Measurements from ENCODE around the gene UBE2O. TPM values are rescaled to one million over a fixed set of nuclear protein-coding genes. Genes with fewer than 3 reads are reported as not detected.

Gene UBE2O
- polyA plus RNA-seq, 4 donors = 5.7 to 19.7 (median 9.6) TPM

DNA sequence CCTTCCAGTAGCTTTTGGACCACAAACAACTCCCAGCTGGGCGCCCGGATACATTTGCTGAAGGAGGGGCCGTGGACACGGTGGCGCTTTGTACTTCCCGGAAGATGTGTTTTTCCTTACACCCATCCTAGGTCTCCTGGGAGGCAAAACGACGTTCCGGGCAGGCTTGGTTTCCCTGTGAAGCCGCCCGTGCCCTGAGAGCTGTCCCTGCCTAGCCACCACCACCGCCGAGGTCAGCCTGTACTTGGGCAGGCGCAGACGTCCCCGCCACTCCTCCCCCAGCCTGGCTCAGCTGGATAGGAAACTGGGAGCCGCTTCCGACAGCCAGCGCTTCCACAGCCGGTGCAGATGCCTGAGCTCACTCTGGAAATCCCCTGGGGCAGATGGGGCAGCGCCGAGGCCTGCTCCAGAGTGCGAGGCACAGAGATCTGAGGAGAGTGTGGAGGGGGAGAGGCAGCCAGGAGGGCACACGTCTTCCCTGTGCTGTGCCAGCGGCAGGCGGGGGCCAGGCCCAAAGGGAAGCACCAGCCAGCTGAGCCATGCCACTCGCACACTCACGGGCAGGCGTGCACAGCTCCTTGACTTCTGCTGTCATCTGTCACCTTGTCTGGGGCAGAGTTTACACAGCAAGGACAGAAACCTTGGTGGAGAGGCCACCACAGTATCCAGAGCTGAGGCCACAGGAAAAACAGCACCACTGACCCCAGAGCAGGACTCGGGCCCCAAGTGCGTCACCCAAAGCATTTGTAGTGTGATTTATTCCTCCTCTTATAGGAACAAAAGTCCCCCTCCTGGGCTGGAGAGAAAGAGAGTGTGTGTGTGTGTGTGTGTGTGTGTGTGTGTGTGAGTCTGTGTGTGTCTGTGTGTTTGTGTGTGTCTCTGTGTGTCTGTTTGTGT, 45.3 kb upstream of the UBE2O start:
- H3K27ac ChIP-seq (ENCODE audit: low read depth in 1 of 3, low read length in 2 of 3) = peak overlapping the region; percentile 5 to 85 (median 70)
- DNase-seq (peak; percentile 60 to 67), FAIRE-seq (no peak)
- no peaks in the 10 kb centered on the region for H3K9me3 ChIP-seq (ENCODE audit: control insufficient read depth in 2 of 2, insufficient read depth in 1 of 2, low read depth in 1 of 2, low read length in 1 of 2)
- WGBS, 3 donors = 25 to 30% (median 26%) methylated on average over 30 to 31 of the region's 31 CpGs
- H3K27me3 ChIP-seq (ENCODE audit: control insufficient read depth in 3 of 3, insufficient read depth in 3 of 3, low read length in 3 of 3) = no peaks in the 10 kb centered on the region
- H3K36me3 ChIP-seq (ENCODE audit: control insufficient read depth in 3 of 3, insufficient read depth in 2 of 3, low read depth in 1 of 3, low read length in 3 of 3) = peaks cover 0 to 22% (median 0%) of the 10 kb centered on the region in 3 donors
- peak overlapping the region in 1 of 3 donors; percentile 7 for H3K4me3 ChIP-seq (ENCODE audit: low read depth in 1 of 3, low read length in 3 of 3)
- peaks cover 9 to 79% (median 26%) of the 10 kb centered on the region in 3 donors for H3K4me1 ChIP-seq (ENCODE audit: control insufficient read depth in 3 of 3, insufficient read depth in 2 of 3, low read depth in 1 of 3, low read length in 2 of 3)

- FAIRE-seq = no peak
Measured at GRCh38 chr17:76497699-76497978, 44.7 kb upstream of the UBE2O start.

GRCh38 chr17:76496464-76496863, 43.5 kb upstream of the UBE2O start:
- Histone ChIP-seq H3K9me3 (ENCODE audit: control insufficient read depth in 2 of 2, insufficient read depth in 1 of 2, low read depth in 1 of 2, low read length in 1 of 2) (no peaks in the 10 kb centered on the region), H3K4me1 (ENCODE audit: control insufficient read depth in 3 of 3, insufficient read depth in 2 of 3, low read depth in 1 of 3, low read length in 2 of 3) (peaks cover 9 to 85% (median 30%) of the 10 kb centered on the region in 3 donors), H3K27me3 (ENCODE audit: control insufficient read depth in 3 of 3, insufficient read depth in 3 of 3, low read length in 3 of 3) (no peaks in the 10 kb centered on the region), H3K4me3 (ENCODE audit: low read depth in 1 of 3, low read length in 3 of 3) (no peak overlapping the region), H3K27ac (ENCODE audit: low read depth in 1 of 3, low read length in 2 of 3) (peak overlapping the region in 1 of 3 donors; percentile 18), H3K36me3 (ENCODE audit: control insufficient read depth in 3 of 3, insufficient read depth in 2 of 3, low read depth in 1 of 3, low read length in 3 of 3) (peaks cover 0 to 22% (median 0%) of the 10 kb centered on the region in 3 donors)
- FAIRE-seq (no peak), DNase-seq (no peak)
- WGBS, 3 donors = 79 to 87% (median 82%) methylated on average over 6 of the region's 6 CpGs

More at GRCh38 chr17:76497699-76497978, 44.7 kb upstream of the UBE2O start:
- H3K27ac ChIP-seq (ENCODE audit: low read depth in 1 of 3, low read length in 2 of 3) = peak overlapping the region in 2 of 3 donors; percentile 70 to 85
- no peak for DNase-seq
- 21 to 40% (median 29%) methylated on average over 2 of the region's 2 CpGs for WGBS, 3 donors
- H3K27me3 ChIP-seq (ENCODE audit: control insufficient read depth in 3 of 3, insufficient read depth in 3 of 3, low read length in 3 of 3) = no peaks in the 10 kb centered on the region
- H3K4me1 ChIP-seq (ENCODE audit: control insufficient read depth in 3 of 3, insufficient read depth in 2 of 3, low read depth in 1 of 3, low read length in 2 of 3) = peaks cover 9 to 85% (median 26%) of the 10 kb centered on the region in 3 donors
- H3K4me3 ChIP-seq (ENCODE audit: low read depth in 1 of 3, low read length in 3 of 3) = no peak overlapping the region
- peaks cover 0 to 22% (median 0%) of the 10 kb centered on the region in 3 donors for H3K36me3 ChIP-seq (ENCODE audit: control insufficient read depth in 3 of 3, insufficient read depth in 2 of 3, low read depth in 1 of 3, low read length in 3 of 3)
- no peaks in the 10 kb centered on the region for H3K9me3 ChIP-seq (ENCODE audit: control insufficient read depth in 2 of 2, insufficient read depth in 1 of 2, low read depth in 1 of 2, low read length in 1 of 2)

- no peak overlapping the region for H3K4me3 ChIP-seq (ENCODE audit: low read depth in 1 of 3, low read length in 3 of 3)
- peak in 1 of 2 donors; percentile 76 for DNase-seq
- WGBS, 3 donors = 57 to 81% (median 64%) methylated on average over 16 of the region's 16 CpGs
- peaks cover 0 to 22% (median 0%) of the 10 kb centered on the region in 3 donors for H3K36me3 ChIP-seq (ENCODE audit: control insufficient read depth in 3 of 3, insufficient read depth in 2 of 3, low read depth in 1 of 3, low read length in 3 of 3)
- no peaks in the 10 kb centered on the region for H3K27me3 ChIP-seq (ENCODE audit: control insufficient read depth in 3 of 3, insufficient read depth in 3 of 3, low read length in 3 of 3)
- no peaks in the 10 kb centered on the region for H3K9me3 ChIP-seq (ENCODE audit: control insufficient read depth in 2 of 2, insufficient read depth in 1 of 2, low read depth in 1 of 2, low read length in 1 of 2)
- peak overlapping the region in 1 of 3 donors; percentile 70 for H3K27ac ChIP-seq (ENCODE audit: low read depth in 1 of 3, low read length in 2 of 3)
- H3K4me1 ChIP-seq (ENCODE audit: control insufficient read depth in 3 of 3, insufficient read depth in 2 of 3, low read depth in 1 of 3, low read length in 2 of 3) = peaks cover 9 to 91% (median 37%) of the 10 kb centered on the region in 3 donors
- FAIRE-seq = no peak
Measured at GRCh38 chr17:76495663-76496400, 42.9 kb upstream of the UBE2O start.

- Histone ChIP-seq H3K4me3 (ENCODE audit: low read depth in 1 of 3, low read length in 3 of 3) (peak overlapping the region in 1 of 3 donors; percentile 35), H3K9me3 (ENCODE audit: control insufficient read depth in 2 of 2, insufficient read depth in 1 of 2, low read depth in 1 of 2, low read length in 1 of 2) (no peaks in the 10 kb centered on the region), H3K4me1 (ENCODE audit: control insufficient read depth in 3 of 3, insufficient read depth in 2 of 3, low read depth in 1 of 3, low read length in 2 of 3) (peaks cover 4 to 87% (median 29%) of the 10 kb centered on the region in 3 donors), H3K36me3 (ENCODE audit: control insufficient read depth in 3 of 3, insufficient read depth in 2 of 3, low read depth in 1 of 3, low read length in 3 of 3) (peaks cover 0 to 24% (median 0%) of the 10 kb centered on the region in 3 donors), H3K27me3 (ENCODE audit: control insufficient read depth in 3 of 3, insufficient read depth in 3 of 3, low read length in 3 of 3) (no peaks in the 10 kb centered on the region), H3K27ac (ENCODE audit: low read depth in 1 of 3, low read length in 2 of 3) (peak overlapping the region; percentile 69 to 92 (median 91))
- no peak for FAIRE-seq
- peak in 1 of 2 donors; percentile 36 for DNase-seq
- 43 to 51% (median 47%) methylated on average over 21 of the region's 21 CpGs for WGBS, 3 donors
Measured at GRCh38 chr17:76493505-76494167, 40.7 kb upstream of the UBE2O start.

DNA sequence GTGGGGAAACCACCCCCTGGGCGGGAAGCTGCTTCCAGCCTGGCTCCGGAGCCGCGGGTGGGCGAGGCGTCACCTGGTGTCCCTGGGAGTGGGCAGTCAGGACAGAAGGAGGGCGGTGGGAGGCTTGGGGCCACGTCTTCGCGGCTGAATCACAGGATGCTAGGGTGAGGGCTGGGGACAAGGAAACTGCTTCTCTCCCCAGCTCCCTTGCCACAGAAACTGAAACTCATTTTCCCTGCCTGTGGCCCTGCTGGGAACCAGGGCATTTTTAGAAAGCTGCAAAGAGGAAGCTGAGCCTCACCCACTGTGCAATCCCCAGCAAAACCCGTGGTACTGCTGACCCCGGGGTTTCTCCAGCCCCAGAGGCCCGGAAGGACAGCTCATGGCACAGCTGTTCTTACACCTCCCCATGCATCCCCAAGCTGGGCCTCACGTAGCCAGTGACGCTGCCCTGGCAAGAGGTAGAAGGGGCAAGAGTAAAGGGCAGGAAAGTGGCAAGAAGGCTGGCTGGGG, 40.1 kb upstream of the UBE2O start:
- peaks cover 4 to 81% (median 29%) of the 10 kb centered on the region in 3 donors for H3K4me1 ChIP-seq (ENCODE audit: control insufficient read depth in 3 of 3, insufficient read depth in 2 of 3, low read depth in 1 of 3, low read length in 2 of 3)
- WGBS, 3 donors = 1 to 9% (median 5%) methylated on average over 14 to 15 of the region's 15 CpGs
- DNase-seq (peak; percentile 72 to 87), FAIRE-seq (no peak)
- peak overlapping the region in 2 of 3 donors; percentile 8 to 35 for H3K4me3 ChIP-seq (ENCODE audit: low read depth in 1 of 3, low read length in 3 of 3)
- peaks cover 0 to 24% (median 1%) of the 10 kb centered on the region in 3 donors for H3K36me3 ChIP-seq (ENCODE audit: control insufficient read depth in 3 of 3, insufficient read depth in 2 of 3, low read depth in 1 of 3, low read length in 3 of 3)
- no peaks in the 10 kb centered on the region for H3K9me3 ChIP-seq (ENCODE audit: control insufficient read depth in 2 of 2, insufficient read depth in 1 of 2, low read depth in 1 of 2, low read length in 1 of 2)
- peak overlapping the region; percentile 69 to 92 (median 91) for H3K27ac ChIP-seq (ENCODE audit: low read depth in 1 of 3, low read length in 2 of 3)
- no peaks in the 10 kb centered on the region for H3K27me3 ChIP-seq (ENCODE audit: control insufficient read depth in 3 of 3, insufficient read depth in 3 of 3, low read length in 3 of 3)

GRCh38 chr17:76492123-76492988, 39.4 kb upstream of the UBE2O start:
- FAIRE-seq (no peak), DNase-seq (peak; percentile 76 to 89)
- Histone ChIP-seq H3K4me1 (ENCODE audit: control insufficient read depth in 3 of 3, insufficient read depth in 2 of 3, low read depth in 1 of 3, low read length in 2 of 3) (peaks cover 4 to 74% (median 23%) of the 10 kb centered on the region in 3 donors), H3K27me3 (ENCODE audit: control insufficient read depth in 3 of 3, insufficient read depth in 3 of 3, low read length in 3 of 3) (no peaks in the 10 kb centered on the region), H3K9me3 (ENCODE audit: control insufficient read depth in 2 of 2, insufficient read depth in 1 of 2, low read depth in 1 of 2, low read length in 1 of 2) (no peaks in the 10 kb centered on the region), H3K27ac (ENCODE audit: low read depth in 1 of 3, low read length in 2 of 3) (peak overlapping the region; percentile 69 to 92 (median 91)), H3K4me3 (ENCODE audit: low read depth in 1 of 3, low read length in 3 of 3) (peak overlapping the region in 2 of 3 donors; percentile 8 to 35), H3K36me3 (ENCODE audit: control insufficient read depth in 3 of 3, insufficient read depth in 2 of 3, low read depth in 1 of 3, low read length in 3 of 3) (peaks cover 0 to 23% (median 2%) of the 10 kb centered on the region in 3 donors)
- WGBS, 3 donors = 10 to 46% (median 24%) methylated on average over 11 of the region's 11 CpGs

All from small intestine (tissue), 7 donors.